Central memory CD4-positive, alpha-beta T cell (primary cell): Measurements from ENCODE around the gene HOXC9.

ENCODE experiments used
- DNase-seq: peaks from one replicate; pipeline ENCODE4 v3.0.0; 2022

The HOXC9 gene

DNA sequence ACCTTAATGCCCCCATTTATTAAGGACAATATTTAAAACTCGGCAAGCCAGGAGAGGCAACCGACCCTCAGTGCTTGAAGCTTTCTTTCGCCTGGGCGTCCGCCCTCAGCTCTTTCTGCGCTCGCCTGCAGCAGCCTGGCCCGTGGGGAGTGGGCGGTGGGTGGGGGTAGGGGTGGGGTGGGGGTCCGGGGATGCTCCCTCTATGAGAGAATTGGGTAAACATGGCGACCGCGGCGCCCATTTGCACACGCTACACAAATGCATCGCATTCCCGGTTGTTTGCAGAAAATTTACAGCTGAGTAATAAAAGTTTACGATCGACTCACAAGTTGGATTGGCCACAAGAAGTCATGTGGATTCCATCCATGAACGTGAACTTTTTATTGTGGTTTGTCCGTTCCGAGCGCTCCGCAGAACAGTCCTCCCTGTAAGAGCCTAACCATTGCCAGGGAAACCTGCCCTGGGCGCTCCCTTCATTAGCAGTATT is 16.6 kb downstream of the HOXC9 start:
- no peak for DNase-seq

DNA sequence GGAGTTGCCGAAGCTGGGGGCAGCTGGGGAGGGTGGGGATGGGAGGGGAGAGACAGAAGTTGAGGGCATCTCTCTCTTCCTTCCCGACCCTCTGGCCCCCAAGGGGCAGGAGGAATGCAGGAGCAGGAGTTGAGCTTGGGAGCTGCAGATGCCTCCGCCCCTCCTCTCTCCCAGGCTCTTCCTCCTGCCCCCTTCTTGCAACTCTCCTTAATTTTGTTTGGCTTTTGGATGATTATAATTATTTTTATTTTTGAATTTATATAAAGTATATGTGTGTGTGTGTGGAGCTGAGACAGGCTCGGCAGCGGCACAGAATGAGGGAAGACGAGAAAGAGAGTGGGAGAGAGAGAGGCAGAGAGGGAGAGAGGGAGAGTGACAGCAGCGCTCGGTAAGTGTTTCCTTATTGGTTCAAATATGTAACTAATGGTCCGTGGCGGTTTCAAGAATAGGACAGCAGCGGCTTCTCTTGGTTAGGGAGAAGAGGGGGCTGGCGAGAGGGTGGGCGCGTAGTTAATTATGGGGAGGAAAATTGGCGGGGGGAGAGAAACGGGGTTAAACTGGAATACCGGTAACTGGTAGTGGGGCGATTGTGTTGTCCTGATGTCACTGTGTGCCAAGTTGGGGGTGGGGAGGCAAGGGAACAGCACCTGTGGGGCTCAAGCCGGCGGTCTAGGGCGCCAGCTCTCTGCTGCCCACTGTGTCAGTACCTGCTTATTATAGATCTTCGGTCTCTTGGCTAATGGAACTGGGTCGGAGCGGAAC is 17.2 kb downstream of the HOXC9 start:
- no peak for DNase-seq

DNA sequence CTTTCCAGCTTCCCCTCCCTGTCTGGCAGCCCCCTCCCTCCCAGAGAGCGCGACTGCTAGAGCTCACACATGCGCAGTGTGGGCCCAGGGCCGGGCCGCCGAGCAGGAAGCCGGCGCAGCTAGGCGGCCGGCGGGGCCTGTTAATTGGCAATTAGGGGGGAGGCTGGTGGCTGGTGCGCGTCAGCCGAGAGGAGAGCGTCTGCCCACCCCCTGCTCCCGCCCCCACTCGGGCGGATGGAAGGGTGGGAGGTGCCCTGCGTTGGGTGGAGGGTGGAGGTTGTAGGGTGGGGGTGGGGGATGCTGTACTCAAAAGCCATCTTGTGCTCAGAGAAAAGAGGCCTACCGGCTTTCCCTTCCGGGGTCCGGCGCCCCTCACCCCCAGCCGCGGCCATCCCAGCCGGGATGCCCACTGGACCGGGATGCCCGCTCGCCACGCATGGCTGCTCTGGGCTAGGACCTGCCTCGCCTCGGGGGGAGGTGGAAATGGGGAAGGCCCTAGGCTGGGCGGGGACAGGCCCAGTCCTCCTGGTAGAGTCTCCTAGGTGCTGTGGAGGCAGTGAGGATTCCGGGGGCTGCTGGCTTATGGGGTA is 18.0 kb downstream of the HOXC9 start:
- DNase-seq: peak; percentile 66

DNA sequence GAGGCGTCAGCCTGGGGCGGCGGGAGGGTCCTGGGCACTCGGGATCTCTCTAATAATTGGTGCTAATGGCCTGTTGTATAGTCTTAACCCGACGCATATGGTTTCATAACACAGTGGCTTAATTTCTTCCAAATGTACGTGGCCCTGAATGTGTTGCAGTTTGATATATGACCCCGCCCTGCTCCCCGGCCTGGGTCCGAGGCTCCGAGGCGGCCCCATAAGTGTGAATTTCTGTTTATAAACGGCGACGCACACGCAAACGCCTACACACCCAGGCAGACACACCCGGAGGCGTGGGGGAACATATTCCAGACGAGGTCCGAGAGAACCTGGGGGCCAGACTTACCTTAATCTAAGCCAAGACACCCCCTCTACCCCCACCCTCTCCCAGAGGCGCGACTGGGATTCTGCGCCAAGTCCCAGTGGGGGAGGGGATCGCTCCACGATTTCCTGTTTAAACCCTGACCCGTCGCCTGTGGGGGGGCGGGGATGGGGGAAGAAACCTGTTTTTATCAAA is 18.6 kb downstream of the HOXC9 start:
- DNase-seq: no peak

DNA sequence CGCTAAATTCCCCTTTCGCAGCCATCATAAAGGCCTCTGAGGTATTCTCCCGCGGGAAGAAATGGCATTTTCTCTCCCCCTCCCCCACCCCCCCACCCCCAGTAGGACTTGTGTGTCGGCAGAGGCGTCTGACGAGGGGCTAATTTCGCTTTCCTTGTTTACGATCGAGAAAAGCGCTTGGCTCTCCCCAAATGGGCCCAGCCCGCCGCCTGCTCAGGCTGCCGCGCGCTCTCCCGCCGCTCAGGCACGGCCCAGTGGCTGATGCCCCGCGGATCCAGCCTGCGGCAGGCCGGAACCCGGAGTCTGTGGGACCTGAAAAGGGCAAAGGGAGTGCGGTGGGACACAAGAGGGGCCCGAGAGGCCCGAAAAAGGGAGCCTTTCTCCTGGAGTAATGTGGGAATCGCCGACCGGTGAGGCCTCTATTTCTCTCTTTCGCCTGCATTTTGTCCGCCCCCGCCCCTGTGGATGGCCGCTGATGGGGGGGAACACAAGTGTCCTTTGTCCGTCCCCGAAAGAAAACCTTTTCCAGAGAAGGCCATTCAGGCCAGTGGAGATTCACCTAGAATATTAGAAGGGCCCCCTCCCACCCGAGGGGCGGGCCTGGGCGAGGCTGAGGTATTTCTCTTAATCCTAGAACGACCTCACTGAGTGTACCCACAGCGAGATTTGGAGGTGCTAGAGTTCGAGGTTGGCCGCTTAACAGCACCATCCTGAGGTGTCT is 19.3 kb downstream of the HOXC9 start:
- no peak for DNase-seq

DNA sequence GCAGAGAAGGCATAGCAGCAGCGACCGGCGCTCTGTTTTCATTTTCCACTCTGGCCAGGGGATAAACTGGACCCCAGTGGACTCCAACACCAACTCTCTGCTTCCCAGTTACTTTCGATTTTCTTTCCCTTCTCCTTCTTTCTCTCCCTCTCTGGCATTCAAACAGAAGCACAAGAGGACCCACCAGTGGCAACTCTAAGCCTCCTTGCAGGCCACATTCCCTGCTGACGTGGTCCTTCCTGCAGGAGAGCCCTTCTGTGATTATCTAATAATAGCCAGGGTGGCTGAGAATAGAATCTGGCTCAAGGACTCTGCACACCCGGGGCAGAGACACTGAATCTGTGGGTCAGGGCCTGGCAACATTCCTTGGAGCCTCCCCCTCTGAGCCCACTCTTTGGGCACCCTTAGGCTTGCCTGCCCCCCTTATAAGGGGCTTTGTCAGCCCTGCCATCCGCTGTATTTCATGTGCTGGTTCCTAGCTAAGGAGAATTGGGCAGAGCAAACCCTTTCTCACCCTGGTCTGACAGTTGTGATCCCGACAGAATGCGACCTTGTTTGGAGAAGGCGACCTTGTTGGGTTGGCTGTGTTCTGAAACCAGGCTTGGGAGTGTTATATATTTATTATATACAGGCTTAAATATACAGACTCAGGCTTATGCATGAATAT is 20.1 kb downstream of the HOXC9 start:
- DNase-seq: no peak

DNA sequence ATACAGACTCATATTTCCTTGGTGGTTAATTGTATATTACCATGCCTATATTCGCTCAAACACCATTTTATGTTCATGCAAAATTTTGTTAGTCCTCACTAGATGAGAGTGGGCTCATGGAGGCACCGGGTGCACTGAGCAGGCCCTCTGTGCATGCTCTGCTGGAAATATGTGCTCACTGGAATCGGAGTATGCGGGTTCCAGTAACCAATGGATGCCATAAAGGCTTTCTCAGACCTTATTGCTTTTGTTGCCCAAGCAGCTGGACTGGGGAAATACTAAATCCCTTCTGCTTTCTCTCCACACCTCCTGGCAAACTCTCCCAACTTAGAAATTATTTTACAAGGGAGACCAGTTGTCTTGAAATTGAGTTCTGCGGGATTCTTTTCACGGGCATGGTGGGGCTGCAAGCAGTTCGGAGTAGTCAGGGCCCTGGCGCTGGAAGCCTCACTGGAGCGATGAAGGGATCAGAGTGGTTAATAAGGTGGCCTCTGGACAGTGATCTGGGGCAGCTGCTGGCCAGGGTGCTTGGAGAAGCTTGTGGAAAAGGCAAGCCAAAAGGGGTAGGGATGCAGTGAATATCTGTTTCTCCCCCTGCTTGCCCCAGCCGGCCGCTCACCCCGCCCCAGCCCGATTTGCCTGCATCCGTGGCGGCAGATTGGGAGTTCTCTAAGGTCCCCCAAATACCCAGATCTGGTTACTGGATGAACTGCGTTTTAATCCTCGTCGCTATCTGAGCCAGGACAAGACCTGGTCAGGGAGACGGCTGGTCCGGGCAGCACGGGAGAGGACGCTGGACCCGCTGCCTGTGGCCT is 20.8 kb downstream of the HOXC9 start:
- DNase-seq: no peak

DNA sequence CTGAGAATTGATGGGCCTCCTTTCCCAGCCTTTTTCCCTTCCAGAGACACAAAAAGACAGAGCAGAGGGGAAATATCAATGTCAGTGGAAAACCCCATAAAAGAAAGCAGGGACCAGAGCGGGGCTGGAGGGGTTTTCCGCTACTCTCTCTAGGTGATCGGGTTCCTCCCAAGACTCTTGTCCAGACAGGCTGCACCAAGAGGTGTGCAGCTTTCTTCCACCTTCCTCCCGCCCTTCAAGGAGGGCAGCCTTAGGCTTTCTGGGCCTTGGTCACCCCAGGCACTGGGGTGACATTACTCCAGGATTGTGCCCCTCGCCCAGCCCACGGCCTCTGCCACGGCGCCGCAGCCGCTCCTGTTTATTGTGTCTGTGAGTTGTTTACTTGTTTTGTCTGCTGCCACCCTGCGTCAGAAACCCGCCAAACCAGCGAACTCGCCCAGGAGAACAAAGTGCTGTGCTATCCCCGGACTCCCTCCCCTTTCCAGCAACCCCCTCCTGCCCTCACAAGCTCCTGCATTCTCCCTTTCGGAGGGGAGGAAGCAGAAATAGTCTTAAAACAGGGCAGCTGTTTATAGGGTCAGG is 21.6 kb downstream of the HOXC9 start:
- DNase-seq: no peak

DNA sequence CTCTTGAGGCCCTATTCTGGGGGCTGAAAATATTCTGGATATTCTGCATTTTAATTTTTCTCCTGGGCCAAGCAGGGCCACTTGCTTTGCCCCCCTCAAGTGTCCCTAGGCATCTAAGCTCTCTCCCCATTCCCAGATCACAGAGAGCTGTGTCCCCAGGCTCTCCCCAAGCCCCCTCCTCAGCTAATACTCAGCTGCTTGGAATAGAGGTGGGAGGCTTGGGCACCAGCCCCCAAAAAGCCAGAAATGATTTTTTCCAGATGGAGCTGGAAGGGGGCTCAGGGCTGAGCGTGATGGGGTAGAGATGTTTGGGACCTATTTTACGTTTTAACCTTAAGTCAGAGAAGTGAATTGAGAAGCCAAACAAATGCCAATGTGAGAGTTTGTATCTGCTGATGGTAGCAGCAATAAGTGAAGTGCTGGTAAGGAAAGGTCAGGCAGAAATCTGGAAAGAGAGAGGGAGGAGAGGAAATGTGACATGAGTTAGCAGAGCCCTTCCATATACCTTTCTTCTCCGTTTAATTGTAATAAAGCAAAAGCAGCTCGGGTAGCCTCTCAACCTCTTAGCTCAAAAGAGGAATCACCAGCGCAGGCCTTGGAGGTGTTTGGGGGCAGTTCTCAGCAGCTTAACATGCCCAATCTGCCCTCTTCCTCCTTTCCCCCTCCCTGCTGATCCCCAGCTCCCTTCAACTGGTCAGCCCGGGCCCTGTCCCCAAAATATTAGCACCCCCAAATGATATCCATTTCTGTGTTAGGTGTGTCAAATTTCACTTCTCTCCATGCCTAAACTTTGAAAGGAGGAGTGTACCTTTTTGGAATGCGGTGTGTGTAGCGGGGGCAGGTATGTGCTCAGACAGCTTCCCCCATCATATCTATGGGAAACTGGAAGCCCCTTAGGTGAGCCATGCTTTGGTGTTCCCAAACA is 23.3 kb downstream of the HOXC9 start:
- no peak for DNase-seq

DNA sequence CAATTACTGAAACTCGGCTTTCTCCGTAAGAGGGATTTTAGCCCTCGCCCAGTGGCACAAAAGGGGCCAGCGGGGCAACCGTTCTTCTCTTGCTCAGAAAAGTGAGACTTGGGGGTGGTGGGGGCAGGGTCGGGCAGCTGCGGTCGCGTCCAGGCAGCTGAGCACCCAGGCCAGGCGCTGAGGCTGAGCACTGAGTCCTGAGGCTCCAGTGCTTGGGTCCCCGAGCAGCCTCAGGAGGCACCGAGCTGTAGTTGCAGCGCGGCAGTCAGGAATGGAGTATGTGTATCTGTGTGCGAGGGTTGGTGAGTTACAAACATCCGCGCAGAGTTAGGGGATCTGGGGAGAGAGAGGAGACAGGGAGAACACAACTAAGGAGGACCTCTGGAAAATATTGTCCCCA is 24.2 kb downstream of the HOXC9 start:
- no peak for DNase-seq

DNA sequence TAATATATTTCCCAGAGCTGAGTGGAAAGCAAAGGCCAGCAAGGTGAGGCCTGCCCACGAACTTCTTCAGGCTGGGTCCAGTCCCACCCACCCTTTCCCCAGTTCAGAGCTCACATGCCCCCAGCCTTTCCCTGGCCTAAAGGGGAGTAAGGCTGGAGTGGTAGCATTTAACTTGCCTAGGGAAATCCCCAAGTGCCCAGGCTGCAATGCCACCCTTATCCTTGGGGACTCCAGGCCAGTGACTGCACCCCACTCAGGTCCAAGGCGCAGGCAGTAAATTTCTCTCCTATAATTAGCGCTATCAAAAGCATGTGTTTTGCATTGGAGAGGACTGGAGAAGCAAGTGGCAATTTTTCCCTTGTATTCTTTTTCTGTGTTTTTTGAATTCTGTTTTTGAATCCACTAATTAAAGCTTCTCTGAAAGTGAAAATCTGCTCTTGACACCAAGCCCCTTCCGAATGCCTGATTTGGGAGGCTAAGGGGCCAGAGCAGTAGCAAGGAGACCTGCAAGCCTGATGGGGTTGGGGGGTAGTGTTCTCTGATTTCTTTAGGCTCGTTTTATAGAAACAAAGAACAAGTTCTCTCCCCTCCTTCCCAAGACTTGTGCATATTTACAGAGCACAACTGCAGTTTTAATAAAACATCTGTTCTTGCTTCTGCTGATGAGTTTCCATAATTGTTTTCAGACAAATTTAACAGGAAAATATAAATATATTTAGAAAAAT is 24.8 kb downstream of the HOXC9 start:
- no peak for DNase-seq

DNA sequence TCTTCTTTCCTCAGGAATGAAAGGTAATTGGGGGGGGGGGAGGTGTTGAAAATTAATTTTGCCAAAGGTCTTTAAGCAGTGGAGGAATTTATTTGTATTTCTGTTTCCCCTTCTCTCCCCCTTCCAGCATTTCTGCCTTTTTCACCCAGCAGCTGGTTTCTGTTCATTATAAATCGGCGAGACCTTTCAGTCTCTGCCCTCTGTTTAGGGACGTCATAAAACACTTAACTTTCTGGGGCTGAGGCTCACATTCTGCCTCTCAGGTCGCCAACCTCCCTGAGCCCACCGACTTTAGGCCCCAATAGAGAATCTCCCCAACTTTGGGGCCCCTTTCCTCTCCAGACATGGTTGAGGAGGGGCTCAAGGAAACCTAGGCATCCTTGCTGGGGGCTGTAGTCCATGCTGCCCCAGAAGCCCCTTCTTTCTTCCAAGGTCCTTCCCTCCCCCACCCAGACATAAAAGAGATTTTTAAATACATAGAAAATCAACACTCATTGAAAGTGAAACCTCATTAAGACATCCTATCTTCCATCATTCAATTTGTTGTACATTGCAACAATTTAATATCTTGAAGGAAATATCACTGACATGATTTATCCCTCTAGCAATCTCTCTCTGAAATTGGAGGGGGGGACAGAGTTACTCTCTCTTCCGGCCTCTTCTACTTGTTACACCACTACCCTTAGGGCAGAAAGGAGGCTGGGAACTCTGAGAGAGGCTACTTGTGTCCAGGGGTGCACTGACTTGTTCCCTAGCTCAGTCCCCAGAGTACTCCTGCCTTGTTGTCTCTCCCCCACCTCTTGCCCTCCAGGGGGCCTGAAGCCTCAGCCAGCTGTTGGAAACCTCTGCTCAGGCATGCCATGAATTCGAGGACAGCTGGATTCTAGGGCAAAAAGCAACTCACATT is 25.8 kb downstream of the HOXC9 start:
- DNase-seq: no peak

DNA sequence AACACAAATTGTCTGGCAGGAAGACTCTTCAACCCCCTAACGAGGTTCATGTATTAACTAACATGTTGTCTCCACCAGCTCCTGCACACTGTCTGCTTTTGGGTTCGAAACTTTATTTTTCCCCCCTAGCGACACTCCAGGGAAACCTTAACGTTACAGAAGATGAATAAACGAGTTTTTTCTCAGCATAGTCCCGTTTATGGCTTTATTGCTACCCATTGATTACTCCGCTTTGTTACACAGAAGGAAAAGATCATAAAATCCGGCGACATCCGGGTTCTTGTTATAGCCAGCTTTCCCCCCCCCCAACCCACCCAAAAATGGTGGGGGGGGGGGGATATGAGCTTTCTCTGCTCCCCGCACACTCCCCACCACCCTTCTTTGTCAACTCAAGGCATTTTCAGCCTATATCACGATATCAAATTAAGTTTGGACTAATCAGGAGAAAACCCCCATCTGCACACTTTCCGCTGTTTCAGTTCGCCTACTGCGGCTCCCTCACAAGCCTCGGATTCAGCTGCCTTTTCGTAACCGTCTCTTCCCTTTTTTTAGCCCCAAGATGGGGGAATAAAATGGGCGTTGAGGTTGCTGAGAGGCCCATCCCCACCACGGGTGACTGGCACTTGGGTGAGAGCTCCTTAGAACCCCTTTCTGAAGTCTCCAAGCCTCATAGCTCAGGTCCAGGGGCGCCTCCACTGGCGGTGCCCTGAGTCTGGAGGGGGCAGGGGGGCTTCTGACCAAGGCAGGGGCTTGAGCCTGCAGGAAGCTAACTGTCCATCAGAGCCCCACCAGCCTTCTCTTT is 26.9 kb downstream of the HOXC9 start:
- no peak for DNase-seq

DNA sequence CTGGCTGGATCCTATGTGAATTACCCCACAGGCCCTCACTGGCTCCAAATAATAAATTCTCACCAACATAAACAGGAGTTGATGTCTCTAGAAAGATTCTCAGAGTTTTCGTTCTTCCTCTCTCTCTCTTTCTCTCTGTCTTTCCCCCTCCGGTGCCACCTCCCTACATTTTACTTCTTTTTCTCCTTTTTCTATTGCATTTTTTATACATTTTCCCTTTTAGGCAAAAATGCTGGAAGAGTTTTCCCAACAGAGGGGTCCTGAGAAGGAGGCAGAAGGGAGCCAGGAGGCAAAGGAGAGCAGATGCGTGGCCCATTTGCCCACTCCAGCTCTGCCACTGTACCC is 27.5 kb downstream of the HOXC9 start:
- no peak for DNase-seq

DNA sequence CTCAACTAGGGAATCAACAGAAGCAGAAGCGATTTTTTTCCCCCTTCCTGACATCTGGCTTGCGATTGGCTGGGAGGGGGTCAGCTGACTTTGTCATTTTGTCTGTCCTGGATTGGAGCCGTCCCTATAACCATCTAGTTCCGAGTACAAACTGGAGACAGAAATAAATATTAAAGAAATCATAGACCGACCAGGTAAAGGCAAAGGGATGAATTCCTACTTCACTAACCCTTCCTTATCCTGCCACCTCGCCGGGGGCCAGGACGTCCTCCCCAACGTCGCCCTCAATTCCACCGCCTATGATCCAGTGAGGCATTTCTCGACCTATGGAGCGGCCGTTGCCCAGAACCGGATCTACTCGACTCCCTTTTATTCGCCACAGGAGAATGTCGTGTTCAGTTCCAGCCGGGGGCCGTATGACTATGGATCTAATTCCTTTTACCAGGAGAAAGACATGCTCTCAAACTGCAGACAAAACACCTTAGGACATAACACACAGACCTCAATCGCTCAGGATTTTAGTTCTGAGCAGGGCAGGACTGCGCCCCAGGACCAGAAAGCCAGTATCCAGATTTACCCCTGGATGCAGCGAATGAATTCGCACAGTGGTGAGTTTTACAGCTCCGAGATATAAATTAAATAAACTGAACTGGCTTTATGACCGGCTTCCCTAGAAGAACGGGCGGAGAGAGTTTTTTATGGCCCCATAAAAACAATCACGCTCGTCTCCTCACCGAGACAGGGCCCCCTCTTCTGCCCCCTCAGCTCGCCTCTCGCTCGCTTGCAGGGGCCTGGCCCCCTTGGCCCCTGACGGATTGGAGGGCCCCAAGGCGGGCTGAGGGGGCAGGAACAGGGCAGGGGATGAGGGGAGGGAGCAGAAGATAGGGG is 28.6 kb downstream of the HOXC9 start, which contains the start of gene HOXC6:
Gene HOXC6 (plus strand): TSS at position 127 of the 888 bp plus-strand sequence. CDS start 82 bp downstream, at position 209.
- no peak for DNase-seq

DNA sequence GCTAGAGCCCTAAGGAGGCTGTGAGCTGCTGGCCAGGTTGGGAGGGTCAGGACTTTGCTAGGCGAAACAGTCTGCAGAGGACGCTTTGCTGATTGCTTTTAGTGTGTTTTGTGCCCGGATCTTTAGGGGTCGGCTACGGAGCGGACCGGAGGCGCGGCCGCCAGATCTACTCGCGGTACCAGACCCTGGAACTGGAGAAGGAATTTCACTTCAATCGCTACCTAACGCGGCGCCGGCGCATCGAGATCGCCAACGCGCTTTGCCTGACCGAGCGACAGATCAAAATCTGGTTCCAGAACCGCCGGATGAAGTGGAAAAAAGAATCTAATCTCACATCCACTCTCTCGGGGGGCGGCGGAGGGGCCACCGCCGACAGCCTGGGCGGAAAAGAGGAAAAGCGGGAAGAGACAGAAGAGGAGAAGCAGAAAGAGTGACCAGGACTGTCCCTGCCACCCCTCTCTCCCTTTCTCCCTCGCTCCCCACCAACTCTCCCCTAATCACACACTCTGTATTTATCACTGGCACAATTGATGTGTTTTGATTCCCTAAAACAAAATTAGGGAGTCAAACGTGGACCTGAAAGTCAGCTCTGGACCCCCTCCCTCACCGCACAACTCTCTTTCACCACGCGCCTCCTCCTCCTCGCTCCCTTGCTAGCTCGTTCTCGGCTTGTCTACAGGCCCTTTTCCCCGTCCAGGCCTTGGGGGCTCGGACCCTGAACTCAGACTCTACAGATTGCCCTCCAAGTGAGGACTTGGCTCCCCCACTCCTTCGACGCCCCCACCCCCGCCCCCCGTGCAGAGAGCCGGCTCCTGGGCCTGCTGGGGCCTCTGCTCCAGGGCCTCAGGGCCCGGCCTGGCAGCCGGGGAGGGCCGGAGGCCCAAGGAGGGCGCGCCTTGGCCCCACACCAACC is 29.8 kb downstream of the HOXC9 start:
- no peak for DNase-seq
